A673 (cell line): ENCODE data around the gene PDE6C. TPM values are rescaled to one million over a fixed set of nuclear protein-coding genes. Genes with fewer than 3 reads are reported as not detected.

Experiments
- BruUV-seq: library from RNA; stranded (reverse); fragments of 400-500 nt; replicated peaks from 2 replicates; lab custom pipeline; 2021; lab: Mats Ljungman, UMichigan
- CTCF ChIA-PET: fragments of 300-600 bp; sonication (Branson Sonifier 250); formaldehyde crosslinking; loops from one replicate; lab custom pipeline; 2022; ENCODE audit warnings: antibody characterized with exemption; lab: Charles Lee
- POLR2A ChIA-PET: fragments of 300-600 bp; sonication (Branson Sonifier 250); formaldehyde crosslinking; loops from one replicate; lab custom pipeline; 2022; ENCODE audit warnings: antibody characterized with exemption; ENCODE audit not compliant: low non-redundant PET; lab: Charles Lee
- DNase-seq: peaks from one replicate; pipeline ENCODE4 v3.0.0-alpha.2; 2015; ENCODE audit warnings: low spot score
- H3K27ac ChIP-seq: fragments of 200-600 bp; sonication (generic); 2 replicates; pipeline ENCODE4 v1.5.1; 2016; ENCODE audit warnings: mixed run types, low read depth, mild to moderate bottlenecking, mixed read lengths, antibody characterized with exemption, low read length; ENCODE audit not compliant: poor library complexity, severe bottlenecking
- H3K27me3 ChIP-seq: fragments of 200-600 bp; sonication (generic); replicated peaks from 2 replicates; pipeline ENCODE4 v1.6.1; 2017; ENCODE audit warnings: mixed run types, low read depth, mild to moderate bottlenecking, mixed read lengths, antibody characterized with exemption, low read length; ENCODE audit not compliant: insufficient read depth, poor library complexity
- H3K36me3 ChIP-seq: fragments of 200-600 bp; sonication (generic); 2 replicates; pipeline ENCODE4 v1.6.1; 2016; ENCODE audit warnings: mixed run types, mild to moderate bottlenecking, mixed read lengths, antibody characterized with exemption, low read length; ENCODE audit not compliant: insufficient read depth, poor library complexity, severe bottlenecking
- H3K4me1 ChIP-seq: fragments of 200-600 bp; sonication (generic); 2 replicates; pipeline ENCODE4 v1.6.1; 2017; ENCODE audit warnings: mixed run types, mild to moderate bottlenecking, mixed read lengths, antibody characterized with exemption, low read length; ENCODE audit not compliant: insufficient read depth, poor library complexity, severe bottlenecking
- H3K4me3 ChIP-seq: fragments of 200-600 bp; sonication (generic); 2 replicates; pipeline ENCODE4 v1.5.1; 2016; ENCODE audit warnings: low read depth, mixed run types, mild to moderate bottlenecking, mixed read lengths, low read length; ENCODE audit not compliant: poor library complexity, severe bottlenecking
- H3K9me3 ChIP-seq: fragments of 200-600 bp; sonication (generic); 2 replicates; pipeline ENCODE4 v1.6.1; 2016; ENCODE audit warnings: mixed run types, low read depth, mild to moderate bottlenecking, mixed read lengths, antibody characterized with exemption, low read length; ENCODE audit not compliant: poor library complexity, severe bottlenecking
- EZH2 ChIP-seq: fragments of 200-600 bp; sonication (generic); IDR thresholded peaks from 2 replicates; pipeline ENCODE4 v1.6.1; 2017; ENCODE audit warnings: borderline replicate concordance, low read depth, mild to moderate bottlenecking, mixed read lengths, antibody characterized with exemption, low read length; ENCODE audit not compliant: poor library complexity, severe bottlenecking
- intact Hi-C: fragments of 100-400 bp; cut with micrococcal nuclease; formaldehyde crosslinking; loops from one replicate; pipeline ENCODE4 v1.10.0; 2022; ENCODE audit not compliant: unreplicated experiment
- total RNA-seq: library from RNA; stranded (reverse); gene quantifications from 2 replicates; pipeline ENCODE4 v1.2.3, GENCODE V29; 2021
- TF ChIP-seq, protein P1 (sequence below): fragments of 300-800, 200-600 bp; sonication (generic); conservative IDR thresholded peaks from 2 replicates; pipeline ENCODE4 v1.5.1; 2017; ENCODE audit warnings: low read depth, mild to moderate bottlenecking, antibody characterized with exemption, low read length, moderate library complexity, mixed read lengths

Gene PDE6C
- total RNA-seq, 1 experiment from 2014 or later, result not detected

- peaks cover 39% of the 10 kb centered on the region for H3K36me3 ChIP-seq
- intact Hi-C loops, result no loop called here
- ChIA-PET POLR2A (no interaction called here), CTCF (no interaction called here)
- DNase-seq, result no peak
- no peaks in the 10 kb centered on the region for H3K9me3 ChIP-seq
- no peak overlapping the region for H3K27ac ChIP-seq
- no TSS peak for BruUV-seq
- H3K4me1 ChIP-seq, result no peaks in the 10 kb centered on the region
- TF ChIP-seq, protein P1, sequence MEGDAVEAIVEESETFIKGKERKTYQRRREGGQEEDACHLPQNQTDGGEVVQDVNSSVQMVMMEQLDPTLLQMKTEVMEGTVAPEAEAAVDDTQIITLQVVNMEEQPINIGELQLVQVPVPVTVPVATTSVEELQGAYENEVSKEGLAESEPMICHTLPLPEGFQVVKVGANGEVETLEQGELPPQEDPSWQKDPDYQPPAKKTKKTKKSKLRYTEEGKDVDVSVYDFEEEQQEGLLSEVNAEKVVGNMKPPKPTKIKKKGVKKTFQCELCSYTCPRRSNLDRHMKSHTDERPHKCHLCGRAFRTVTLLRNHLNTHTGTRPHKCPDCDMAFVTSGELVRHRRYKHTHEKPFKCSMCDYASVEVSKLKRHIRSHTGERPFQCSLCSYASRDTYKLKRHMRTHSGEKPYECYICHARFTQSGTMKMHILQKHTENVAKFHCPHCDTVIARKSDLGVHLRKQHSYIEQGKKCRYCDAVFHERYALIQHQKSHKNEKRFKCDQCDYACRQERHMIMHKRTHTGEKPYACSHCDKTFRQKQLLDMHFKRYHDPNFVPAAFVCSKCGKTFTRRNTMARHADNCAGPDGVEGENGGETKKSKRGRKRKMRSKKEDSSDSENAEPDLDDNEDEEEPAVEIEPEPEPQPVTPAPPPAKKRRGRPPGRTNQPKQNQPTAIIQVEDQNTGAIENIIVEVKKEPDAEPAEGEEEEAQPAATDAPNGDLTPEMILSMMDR, result no peak
- TF ChIP-seq EZH2, result no peak
- H3K4me3 ChIP-seq, result no peak overlapping the region
- H3K27me3 ChIP-seq, result no peaks in the 10 kb centered on the region
These were observed 58.0 kb downstream of the PDE6C start for GRCh38 chr10:93670372-93670771.

DNA sequence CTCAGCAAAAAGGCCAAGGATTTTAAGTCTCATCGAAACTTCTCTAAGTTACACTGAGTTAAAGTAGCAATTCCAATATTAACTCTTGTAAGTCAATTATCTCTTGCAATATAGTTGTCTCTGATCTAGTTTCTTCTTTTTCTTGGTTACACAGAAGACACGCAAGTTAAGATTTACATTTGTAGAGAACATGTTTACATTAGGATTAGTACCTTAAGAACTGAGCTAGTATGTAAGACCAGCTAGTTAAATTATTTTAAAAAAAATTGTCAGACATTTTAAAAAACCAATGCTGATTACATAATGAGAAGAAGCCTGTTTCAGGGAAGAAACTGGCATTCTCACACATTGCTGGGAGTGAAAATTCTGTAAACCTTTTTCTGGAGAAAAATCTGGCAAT, 58.7 kb downstream of the PDE6C start:
- CTCF ChIA-PET, result no interaction called here
- H3K27ac ChIP-seq, result no peak overlapping the region
- H3K4me1 ChIP-seq, result no peaks in the 10 kb centered on the region
- DNase-seq, result no peak
- intact Hi-C loops, result no loop called here
- no peaks in the 10 kb centered on the region for H3K9me3 ChIP-seq
- peaks cover 36% of the 10 kb centered on the region for H3K36me3 ChIP-seq
- BruUV-seq, result no TSS peak
- TF ChIP-seq EZH2, result no peak
- TF ChIP-seq, protein P1, result no peak
- POLR2A ChIA-PET, result no interaction called here
- no peak overlapping the region for H3K4me3 ChIP-seq
- no peaks in the 10 kb centered on the region for H3K27me3 ChIP-seq

- CTCF ChIA-PET, result no interaction called here
- Histone ChIP-seq H3K27ac (no peak overlapping the region), H3K27me3 (no peaks in the 10 kb centered on the region), H3K9me3 (no peaks in the 10 kb centered on the region), H3K4me1 (no peaks in the 10 kb centered on the region), H3K36me3 (peaks cover 39% of the 10 kb centered on the region), H3K4me3 (no peak overlapping the region)
- POLR2A ChIA-PET, result no interaction called here
- DNase-seq, result no peak
- intact Hi-C loops, result no loop called here
- TF ChIP-seq, protein P1, result no peak
- TF ChIP-seq EZH2, result no peak
- no TSS peak for BruUV-seq
These were observed 59.8 kb downstream of the PDE6C start for GRCh38 chr10:93672022-93672678.
